Measurements from ENCODE around the gene MAGI2.

MAGI2 gene

GRCh38 chr7:79471283-79471682 lies 17.8 kb upstream of the MAGI2 start:
- Histone ChIP-seq H3K27ac (ENCODE audit: low read depth, low read length) (no peak overlapping the region), H3K27me3 (ENCODE audit: control insufficient read depth in 5 of 5, insufficient read depth in 4 of 5, low read length in 5 of 5) (no peaks in the 10 kb centered on the region), H3K36me3 (ENCODE audit: control insufficient read depth in 5 of 5, insufficient read depth in 5 of 5, low read length in 5 of 5) (peaks cover 0 to 4% (median 0%) of the 10 kb centered on the region in 5 donors), H3K9me3 (ENCODE audit: control insufficient read depth in 5 of 5, low read length in 5 of 5) (no peaks in the 10 kb centered on the region), H3K9ac (ENCODE audit: low read length in 5 of 5) (no peak overlapping the region), H3K4me1 (ENCODE audit: control insufficient read depth in 5 of 5, insufficient read depth in 5 of 5, low read length in 5 of 5) (no peaks in the 10 kb centered on the region), H3K4me3 (ENCODE audit: low read depth in 1 of 5, low read length in 5 of 5) (no peak overlapping the region)

- H3K4me1 ChIP-seq (ENCODE audit: control insufficient read depth in 5 of 5, insufficient read depth in 5 of 5, low read length in 5 of 5): no peaks in the 10 kb centered on the region
- H3K27me3 ChIP-seq (ENCODE audit: control insufficient read depth in 5 of 5, insufficient read depth in 4 of 5, low read length in 5 of 5): no peaks in the 10 kb centered on the region
- H3K36me3 ChIP-seq (ENCODE audit: control insufficient read depth in 5 of 5, insufficient read depth in 5 of 5, low read length in 5 of 5): peaks cover 0 to 8% (median 4%) of the 10 kb centered on the region in 5 donors
- no peak overlapping the region for H3K9ac ChIP-seq (ENCODE audit: low read length in 5 of 5)
- H3K9me3 ChIP-seq (ENCODE audit: control insufficient read depth in 5 of 5, low read length in 5 of 5): no peaks in the 10 kb centered on the region
- H3K27ac ChIP-seq (ENCODE audit: low read depth, low read length): no peak overlapping the region
- no peak overlapping the region for H3K4me3 ChIP-seq (ENCODE audit: low read depth in 1 of 5, low read length in 5 of 5)
Observed at GRCh38 chr7:79465551-79465950, 12.1 kb upstream of the MAGI2 start.

- Histone ChIP-seq H3K27ac (ENCODE audit: low read depth, low read length) (no peak overlapping the region), H3K9ac (ENCODE audit: low read length in 5 of 5) (no peak overlapping the region), H3K4me3 (ENCODE audit: low read depth in 1 of 5, low read length in 5 of 5) (no peak overlapping the region), H3K27me3 (ENCODE audit: control insufficient read depth in 5 of 5, insufficient read depth in 4 of 5, low read length in 5 of 5) (no peaks in the 10 kb centered on the region), H3K36me3 (ENCODE audit: control insufficient read depth in 5 of 5, insufficient read depth in 5 of 5, low read length in 5 of 5) (peaks cover 0 to 8% (median 5%) of the 10 kb centered on the region in 5 donors), H3K4me1 (ENCODE audit: control insufficient read depth in 5 of 5, insufficient read depth in 5 of 5, low read length in 5 of 5) (peaks cover 0 to 8% (median 0%) of the 10 kb centered on the region in 5 donors), H3K9me3 (ENCODE audit: control insufficient read depth in 5 of 5, low read length in 5 of 5) (no peaks in the 10 kb centered on the region)
Observed at GRCh38 chr7:79464051-79464450, 10.6 kb upstream of the MAGI2 start.

GRCh38 chr7:79462390-79462789 lies 8.9 kb upstream of the MAGI2 start:
- Histone ChIP-seq H3K27me3 (ENCODE audit: control insufficient read depth in 5 of 5, insufficient read depth in 4 of 5, low read length in 5 of 5) (no peaks in the 10 kb centered on the region), H3K9me3 (ENCODE audit: control insufficient read depth in 5 of 5, low read length in 5 of 5) (no peaks in the 10 kb centered on the region), H3K9ac (ENCODE audit: low read length in 5 of 5) (no peak overlapping the region), H3K4me1 (ENCODE audit: control insufficient read depth in 5 of 5, insufficient read depth in 5 of 5, low read length in 5 of 5) (peaks cover 0 to 23% (median 3%) of the 10 kb centered on the region in 5 donors), H3K4me3 (ENCODE audit: low read depth in 1 of 5, low read length in 5 of 5) (no peak overlapping the region), H3K36me3 (ENCODE audit: control insufficient read depth in 5 of 5, insufficient read depth in 5 of 5, low read length in 5 of 5) (peaks cover 0 to 8% (median 4%) of the 10 kb centered on the region in 5 donors), H3K27ac (ENCODE audit: low read depth, low read length) (no peak overlapping the region)

GRCh38 chr7:79461660-79462059 lies 8.2 kb upstream of the MAGI2 start:
- H3K36me3 ChIP-seq (ENCODE audit: control insufficient read depth in 5 of 5, insufficient read depth in 5 of 5, low read length in 5 of 5): peaks cover 0 to 8% (median 4%) of the 10 kb centered on the region in 5 donors
- no peaks in the 10 kb centered on the region for H3K9me3 ChIP-seq (ENCODE audit: control insufficient read depth in 5 of 5, low read length in 5 of 5)
- H3K27me3 ChIP-seq (ENCODE audit: control insufficient read depth in 5 of 5, insufficient read depth in 4 of 5, low read length in 5 of 5): no peaks in the 10 kb centered on the region
- no peak overlapping the region for H3K4me3 ChIP-seq (ENCODE audit: low read depth in 1 of 5, low read length in 5 of 5)
- H3K27ac ChIP-seq (ENCODE audit: low read depth, low read length): no peak overlapping the region
- no peak overlapping the region for H3K9ac ChIP-seq (ENCODE audit: low read length in 5 of 5)
- peaks cover 0 to 28% (median 6%) of the 10 kb centered on the region in 5 donors for H3K4me1 ChIP-seq (ENCODE audit: control insufficient read depth in 5 of 5, insufficient read depth in 5 of 5, low read length in 5 of 5)

- Histone ChIP-seq H3K9ac (ENCODE audit: low read length in 5 of 5) (peak overlapping the region in 1 of 5 donors; percentile 56), H3K9me3 (ENCODE audit: control insufficient read depth in 5 of 5, low read length in 5 of 5) (no peaks in the 10 kb centered on the region), H3K27ac (ENCODE audit: low read depth, low read length) (peak overlapping the region; percentile 99), H3K4me1 (ENCODE audit: control insufficient read depth in 5 of 5, insufficient read depth in 5 of 5, low read length in 5 of 5) (peaks cover 0 to 51% (median 27%) of the 10 kb centered on the region in 5 donors), H3K4me3 (ENCODE audit: low read depth in 1 of 5, low read length in 5 of 5) (no peak overlapping the region), H3K27me3 (ENCODE audit: control insufficient read depth in 5 of 5, insufficient read depth in 4 of 5, low read length in 5 of 5) (no peaks in the 10 kb centered on the region), H3K36me3 (ENCODE audit: control insufficient read depth in 5 of 5, insufficient read depth in 5 of 5, low read length in 5 of 5) (peaks cover 0 to 10% (median 4%) of the 10 kb centered on the region in 5 donors)
Observed at GRCh38 chr7:79459381-79459780, 5.9 kb upstream of the MAGI2 start.

GRCh38 chr7:79458796-79459195 lies 5.3 kb upstream of the MAGI2 start:
- H3K27me3 ChIP-seq (ENCODE audit: control insufficient read depth in 5 of 5, insufficient read depth in 4 of 5, low read length in 5 of 5): no peaks in the 10 kb centered on the region
- H3K4me3 ChIP-seq (ENCODE audit: low read depth in 1 of 5, low read length in 5 of 5): no peak overlapping the region
- H3K9ac ChIP-seq (ENCODE audit: low read length in 5 of 5): peak overlapping the region in 1 of 5 donors; percentile 56
- H3K4me1 ChIP-seq (ENCODE audit: control insufficient read depth in 5 of 5, insufficient read depth in 5 of 5, low read length in 5 of 5): peaks cover 0 to 51% (median 30%) of the 10 kb centered on the region in 5 donors
- peaks cover 0 to 8% (median 4%) of the 10 kb centered on the region in 5 donors for H3K36me3 ChIP-seq (ENCODE audit: control insufficient read depth in 5 of 5, insufficient read depth in 5 of 5, low read length in 5 of 5)
- no peaks in the 10 kb centered on the region for H3K9me3 ChIP-seq (ENCODE audit: control insufficient read depth in 5 of 5, low read length in 5 of 5)
- peak overlapping the region; percentile 99 for H3K27ac ChIP-seq (ENCODE audit: low read depth, low read length)

GRCh38 chr7:79455173-79455790 lies 1.8 kb upstream of the MAGI2 start:
- H3K27me3 ChIP-seq (ENCODE audit: control insufficient read depth in 5 of 5, insufficient read depth in 4 of 5, low read length in 5 of 5): no peaks in the 10 kb centered on the region
- H3K4me1 ChIP-seq (ENCODE audit: control insufficient read depth in 5 of 5, insufficient read depth in 5 of 5, low read length in 5 of 5): peaks cover 0 to 65% (median 51%) of the 10 kb centered on the region in 5 donors
- H3K9ac ChIP-seq (ENCODE audit: low read length in 5 of 5): peak overlapping the region in 4 of 5 donors; percentile 93 to 96 (median 94)
- H3K36me3 ChIP-seq (ENCODE audit: control insufficient read depth in 5 of 5, insufficient read depth in 5 of 5, low read length in 5 of 5): peaks cover 0 to 8% (median 0%) of the 10 kb centered on the region in 5 donors
- no peaks in the 10 kb centered on the region for H3K9me3 ChIP-seq (ENCODE audit: control insufficient read depth in 5 of 5, low read length in 5 of 5)
- peak overlapping the region; percentile 85 to 92 (median 90) for H3K4me3 ChIP-seq (ENCODE audit: low read depth in 1 of 5, low read length in 5 of 5)
- H3K27ac ChIP-seq (ENCODE audit: low read depth, low read length): peak overlapping the region; percentile 99

GRCh38 chr7:79454361-79454960 lies 994 bp upstream of the MAGI2 start:
- peak overlapping the region; percentile 99 for H3K27ac ChIP-seq (ENCODE audit: low read depth, low read length)

GRCh38 chr7:79453266-79453557 lies 255 bp downstream of the MAGI2 start:
- Histone ChIP-seq H3K27ac (ENCODE audit: low read depth, low read length) (peak overlapping the region; percentile 99), H3K4me1 (ENCODE audit: control insufficient read depth in 5 of 5, insufficient read depth in 5 of 5, low read length in 5 of 5) (peaks cover 0 to 52% (median 49%) of the 10 kb centered on the region in 5 donors), H3K9ac (ENCODE audit: low read length in 5 of 5) (peak overlapping the region; percentile 84 to 96 (median 93)), H3K4me3 (ENCODE audit: low read depth in 1 of 5, low read length in 5 of 5) (peak overlapping the region; percentile 85 to 94 (median 91)), H3K27me3 (ENCODE audit: control insufficient read depth in 5 of 5, insufficient read depth in 4 of 5, low read length in 5 of 5) (no peaks in the 10 kb centered on the region), H3K9me3 (ENCODE audit: control insufficient read depth in 5 of 5, low read length in 5 of 5) (no peaks in the 10 kb centered on the region), H3K36me3 (ENCODE audit: control insufficient read depth in 5 of 5, insufficient read depth in 5 of 5, low read length in 5 of 5) (peaks cover 0 to 3% (median 0%) of the 10 kb centered on the region in 5 donors)

More at GRCh38 chr7:79454361-79454960, 994 bp upstream of the MAGI2 start:
- Histone ChIP-seq H3K9ac (ENCODE audit: low read length in 5 of 5) (peak overlapping the region; percentile 92 to 96 (median 94)), H3K4me1 (ENCODE audit: control insufficient read depth in 5 of 5, insufficient read depth in 5 of 5, low read length in 5 of 5) (peaks cover 0 to 62% (median 51%) of the 10 kb centered on the region in 5 donors), H3K4me3 (ENCODE audit: low read depth in 1 of 5, low read length in 5 of 5) (peak overlapping the region; percentile 85 to 92 (median 90)), H3K9me3 (ENCODE audit: control insufficient read depth in 5 of 5, low read length in 5 of 5) (no peaks in the 10 kb centered on the region), H3K27me3 (ENCODE audit: control insufficient read depth in 5 of 5, insufficient read depth in 4 of 5, low read length in 5 of 5) (no peaks in the 10 kb centered on the region), H3K36me3 (ENCODE audit: control insufficient read depth in 5 of 5, insufficient read depth in 5 of 5, low read length in 5 of 5) (peaks cover 0 to 3% (median 0%) of the 10 kb centered on the region in 5 donors)

Data from subcutaneous abdominal adipose tissue (tissue), 5 donors.